LHCN-M2 (cell line): Measurements from ENCODE around the gene RESP18. TPM values are rescaled to one million over a fixed set of nuclear protein-coding genes. Genes with fewer than 3 reads are reported as not detected.
"Not testable (repeated sequence)": the region's sequence is repeated elsewhere in the genome, so short reads cannot be mapped to it uniquely, and the experiment has no call there.

Source experiments
- DNase-seq: peaks from one replicate; pipeline ENCODE4 v3.0.0-alpha.2; 2012; ENCODE audit warnings: low read depth
- total RNA-seq: library from RNA; depleted of rRNA; stranded (reverse); fragments of >200 nt; gene quantifications from 2 replicates; pipeline ENCODE4 v1.2.3, GENCODE V29; 2014

RESP18 gene
- total RNA-seq, 1 experiment from 2014 or later: not detected

DNA sequence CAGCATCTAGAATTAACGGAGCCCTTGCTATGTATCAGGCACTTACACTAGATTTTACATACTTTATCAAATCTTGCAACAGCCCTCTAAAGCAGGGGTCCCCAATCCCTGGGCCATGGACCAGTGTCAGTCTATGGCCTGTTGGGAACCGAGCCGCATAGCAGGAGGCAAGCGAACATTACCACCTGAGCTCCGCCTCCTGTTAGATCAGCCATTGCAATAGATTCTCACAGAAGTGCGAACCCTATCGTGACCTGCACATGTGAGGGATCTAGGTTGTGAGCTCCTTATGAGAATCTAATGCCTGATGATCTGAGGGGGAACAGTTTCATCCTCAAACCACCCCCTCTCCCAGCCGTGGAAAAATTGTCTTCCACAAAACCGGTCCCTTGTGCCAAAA is 39.9 kb downstream of the RESP18 start:
- no peak for DNase-seq

DNA sequence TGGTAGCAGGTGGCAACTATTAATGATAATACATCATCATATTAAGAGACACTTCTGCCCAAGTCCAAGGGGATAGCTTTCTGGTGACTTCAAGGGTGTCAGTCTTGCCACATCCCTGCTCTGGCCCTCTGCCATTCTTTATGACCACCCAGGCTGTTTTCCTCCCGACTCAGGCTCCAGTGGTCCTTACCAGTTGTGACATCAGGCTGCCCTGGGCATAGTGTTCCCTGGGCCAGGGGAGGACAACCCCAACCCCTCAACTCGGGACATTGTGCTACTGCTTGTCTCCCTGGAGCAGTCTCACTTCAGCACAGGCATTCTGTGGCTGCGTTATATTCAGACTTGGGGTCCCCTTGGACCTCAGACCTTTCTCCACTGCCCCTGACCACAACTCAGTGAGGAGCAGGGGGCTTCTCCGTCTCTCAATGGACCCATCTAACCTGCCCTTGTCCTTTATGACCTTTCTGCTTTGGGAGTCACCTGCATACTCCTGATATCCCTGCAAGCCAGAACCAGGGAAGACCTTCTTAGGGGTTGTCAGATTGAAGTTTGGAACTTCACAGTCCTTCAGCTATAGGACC is 40.5 kb downstream of the RESP18 start:
- DNase-seq: no peak

DNA sequence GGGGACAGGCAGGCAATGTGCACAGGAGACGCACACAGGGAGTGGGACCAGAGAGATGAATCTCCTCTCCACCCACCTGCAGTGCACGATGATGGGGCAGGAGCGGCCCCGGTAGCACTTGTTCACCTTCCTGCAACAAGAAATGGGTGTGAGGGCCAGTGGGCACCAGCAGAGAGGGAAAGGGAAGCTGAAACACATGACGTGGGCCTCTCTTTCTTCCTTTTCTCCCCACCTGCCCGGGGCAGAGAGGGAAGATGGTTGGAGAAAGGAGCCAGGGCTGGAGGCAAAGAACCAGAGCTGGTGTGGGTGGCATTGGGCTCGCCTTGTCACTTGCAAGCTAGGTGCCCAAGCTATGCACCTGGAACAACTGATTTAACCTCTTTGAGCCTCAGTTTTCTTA is 41.1 kb downstream of the RESP18 start:
- DNase-seq: no peak

DNA sequence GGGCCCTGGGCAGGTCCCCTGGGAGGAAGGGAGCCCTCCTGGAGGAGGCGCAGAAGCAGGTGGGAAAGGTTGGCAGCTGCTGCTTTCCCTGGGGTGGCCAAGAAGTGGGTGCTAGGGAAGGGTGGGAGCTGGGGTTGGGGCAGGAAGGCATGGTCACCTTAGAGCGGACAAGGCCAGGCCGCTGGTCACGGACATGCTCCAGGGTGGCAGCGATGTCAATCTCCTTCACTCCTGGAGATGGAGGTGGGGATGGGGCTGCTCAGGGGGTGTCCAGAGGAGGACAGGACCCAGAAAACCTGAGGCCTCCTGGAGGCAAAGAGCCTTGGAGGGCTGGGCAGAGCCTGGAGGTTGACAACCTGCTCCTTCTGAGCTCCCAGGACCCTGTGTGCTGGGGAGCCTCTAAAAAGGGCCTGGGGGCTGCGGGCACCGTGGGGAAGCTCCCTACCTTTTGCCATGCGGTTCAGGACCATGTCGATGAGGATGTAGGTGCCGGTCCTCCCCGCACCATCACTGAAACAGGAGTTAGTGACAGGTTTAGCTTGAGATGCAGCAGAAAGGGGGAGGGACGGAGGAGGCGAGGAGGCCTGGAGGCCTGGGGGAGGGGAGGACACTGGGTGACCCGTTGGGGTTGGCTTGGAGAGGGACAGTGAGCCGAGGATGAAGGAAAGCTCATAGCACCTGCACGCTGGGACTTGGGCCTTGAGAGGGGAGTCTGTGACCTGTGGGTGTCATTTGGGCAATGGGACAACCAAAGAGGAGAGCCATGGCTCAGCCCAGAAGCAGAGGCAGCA is 42.0 kb downstream of the RESP18 start:
- no peak for DNase-seq

DNA sequence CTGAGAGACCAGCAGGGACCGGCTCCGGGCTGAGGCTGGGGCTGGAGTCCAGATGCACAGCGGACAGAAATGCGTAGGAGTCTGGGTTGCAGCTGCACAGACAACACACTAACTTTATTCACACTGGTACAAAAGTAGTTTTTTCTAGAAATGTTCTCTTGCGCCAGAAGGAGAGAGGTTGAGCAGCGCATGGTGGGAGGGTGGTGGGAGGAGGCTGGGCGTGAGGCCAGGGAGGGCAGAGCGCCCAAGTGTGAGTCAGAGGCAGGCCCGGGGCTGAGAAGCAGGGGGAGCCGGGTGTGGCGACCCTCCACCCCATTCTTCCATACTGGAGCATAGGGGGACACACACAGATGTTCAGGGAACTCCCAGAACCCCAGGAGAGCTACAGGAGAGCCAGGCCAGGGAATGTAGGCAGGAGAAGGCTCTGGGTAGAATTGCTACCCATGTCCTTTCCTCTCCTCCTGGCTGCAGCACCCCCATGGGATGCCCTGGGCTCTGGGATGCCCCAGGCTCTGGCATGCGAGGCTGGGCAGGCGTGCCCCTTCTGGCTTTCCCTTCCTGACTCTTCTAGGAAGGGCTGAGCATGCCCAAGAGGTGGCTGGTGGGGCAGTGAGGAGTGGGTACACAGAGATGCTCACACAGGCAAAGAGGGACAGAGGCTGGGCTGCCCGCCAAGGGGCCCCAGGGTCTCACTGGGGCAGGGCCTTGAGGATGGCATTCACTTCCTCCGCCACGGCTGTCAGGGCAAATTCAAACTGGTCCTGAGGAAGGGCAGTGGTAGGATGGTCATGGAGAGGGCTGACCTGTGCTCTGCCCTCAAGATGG is 42.8 kb downstream of the RESP18 start:
- DNase-seq: peak; percentile 79

DNA sequence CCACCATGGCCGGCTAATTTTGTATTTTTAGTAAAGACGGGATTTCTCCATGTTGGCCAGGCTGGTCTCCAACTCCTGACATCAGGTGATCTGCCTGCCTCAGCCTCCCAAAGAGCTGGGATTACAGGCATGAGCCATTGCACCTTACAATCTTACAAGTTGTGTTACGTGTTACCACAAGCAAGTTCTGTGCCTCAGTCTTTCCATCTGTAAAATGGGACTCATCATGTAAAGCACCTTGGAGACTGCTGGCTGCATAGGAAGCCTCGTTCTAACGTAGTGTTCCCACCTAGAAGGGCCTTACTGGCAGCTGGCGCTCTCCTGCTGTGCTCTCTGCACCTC is 43.4 kb downstream of the RESP18 start:
- no peak for DNase-seq

DNA sequence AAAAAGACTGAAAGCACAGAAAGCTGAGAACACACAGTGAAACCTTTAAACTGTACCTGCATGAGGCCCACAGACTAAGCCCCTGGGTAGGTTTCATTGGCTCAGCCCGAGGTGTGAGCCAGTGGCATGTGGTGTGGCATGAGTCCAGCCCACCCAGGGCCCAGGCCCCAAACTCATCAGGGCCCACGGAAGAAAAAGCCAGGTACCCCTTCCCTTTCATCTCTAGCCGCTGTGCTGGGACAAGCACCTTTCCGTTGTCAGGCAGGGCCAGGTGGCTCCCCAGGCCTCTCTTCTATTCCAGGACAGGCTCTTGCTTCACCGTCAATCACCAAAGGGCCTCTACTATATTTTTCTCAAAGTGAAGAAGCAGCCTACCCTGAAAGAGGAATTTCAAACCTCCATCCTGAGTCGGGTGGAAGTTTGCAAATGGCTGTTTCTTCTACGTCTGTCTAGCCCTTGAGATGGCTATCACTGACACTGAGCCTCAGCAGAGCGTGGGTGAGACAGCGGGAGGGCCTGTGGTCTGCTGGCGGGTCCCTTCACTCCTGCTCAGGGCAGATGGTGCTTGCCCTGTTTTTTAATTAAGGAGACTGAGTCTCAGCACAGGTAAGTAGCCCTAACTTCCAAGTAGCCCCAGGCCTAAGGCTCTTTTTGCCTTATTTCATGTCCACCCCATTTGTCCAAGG is 44.8 kb downstream of the RESP18 start:
- no peak for DNase-seq

DNA sequence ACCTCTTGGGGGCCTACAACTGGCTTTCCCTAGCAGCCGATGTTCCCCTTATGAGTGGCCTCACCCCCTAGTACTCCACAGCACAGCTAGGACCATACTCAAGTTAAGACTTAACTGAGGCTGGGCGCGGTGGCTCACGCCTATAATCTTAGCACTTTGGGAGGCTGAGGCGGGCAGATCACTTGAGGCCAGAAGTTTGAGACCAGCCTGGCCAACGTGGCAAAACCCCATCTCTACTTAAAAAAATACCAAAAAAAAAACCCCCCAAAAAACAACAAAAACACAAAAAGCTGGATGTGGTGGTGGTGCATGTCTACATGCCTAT is 45.5 kb downstream of the RESP18 start:
- DNase-seq: not testable (repeated sequence)

DNA sequence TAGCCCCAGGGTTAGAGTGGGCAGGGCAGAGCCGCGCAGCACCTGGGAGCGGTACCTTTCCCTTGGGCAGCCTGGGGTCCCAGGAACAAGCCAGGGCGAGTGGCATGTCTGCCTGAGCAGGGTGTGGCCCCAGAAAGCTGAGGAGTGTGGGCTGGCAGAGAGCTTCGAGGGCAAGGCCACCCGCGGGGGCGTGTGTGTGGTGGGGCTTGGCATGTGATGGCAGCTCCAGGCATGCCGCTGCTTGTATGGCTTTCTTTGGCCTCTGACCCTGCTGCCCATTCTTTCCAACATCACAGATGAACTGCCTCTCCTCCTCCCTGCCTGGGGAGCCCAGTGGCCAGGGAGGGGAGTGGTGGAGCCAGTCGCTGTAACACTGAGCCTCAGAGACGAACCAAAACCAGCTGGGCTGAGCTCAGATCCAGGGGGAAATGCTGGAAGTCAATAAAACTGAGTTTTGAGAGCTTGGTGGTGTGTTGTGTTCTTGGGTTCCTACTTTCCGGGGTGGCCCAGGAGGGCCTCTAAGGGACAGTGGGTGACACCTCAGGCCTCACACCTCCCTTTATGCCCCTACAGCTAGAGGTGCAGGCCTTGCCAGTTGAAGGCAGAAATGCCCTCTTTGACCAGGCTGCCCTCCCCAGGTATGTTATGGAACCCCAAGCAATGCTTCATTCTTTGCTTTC is 46.0 kb downstream of the RESP18 start:
- peak; percentile 52 for DNase-seq

DNA sequence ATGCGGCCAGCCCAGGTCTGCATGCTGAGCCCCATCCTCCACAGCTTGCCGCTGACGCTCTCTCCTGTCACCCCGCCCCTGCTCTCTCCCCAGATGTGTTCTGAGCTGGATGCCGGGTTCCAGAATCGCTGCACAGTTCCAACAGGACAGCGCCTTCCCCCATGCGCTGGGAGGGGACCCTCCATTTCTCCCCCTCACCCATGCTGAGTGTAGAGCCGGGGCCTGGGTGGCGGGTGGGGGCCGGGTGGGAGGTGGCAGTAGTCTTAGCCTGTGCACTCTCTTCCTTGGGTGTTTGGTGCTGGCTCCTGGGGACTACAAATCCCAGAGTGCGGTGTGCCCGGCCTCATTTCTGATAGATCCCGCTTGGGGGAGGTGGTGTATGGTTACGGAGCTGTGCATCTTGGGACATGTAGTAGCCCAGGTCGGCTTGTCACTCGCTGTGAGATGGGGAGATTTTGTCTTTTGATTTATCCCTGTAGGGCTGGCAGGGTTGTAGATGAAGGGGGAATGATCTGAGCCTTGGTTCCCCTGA is 46.6 kb downstream of the RESP18 start:
- DNase-seq: no peak

DNA sequence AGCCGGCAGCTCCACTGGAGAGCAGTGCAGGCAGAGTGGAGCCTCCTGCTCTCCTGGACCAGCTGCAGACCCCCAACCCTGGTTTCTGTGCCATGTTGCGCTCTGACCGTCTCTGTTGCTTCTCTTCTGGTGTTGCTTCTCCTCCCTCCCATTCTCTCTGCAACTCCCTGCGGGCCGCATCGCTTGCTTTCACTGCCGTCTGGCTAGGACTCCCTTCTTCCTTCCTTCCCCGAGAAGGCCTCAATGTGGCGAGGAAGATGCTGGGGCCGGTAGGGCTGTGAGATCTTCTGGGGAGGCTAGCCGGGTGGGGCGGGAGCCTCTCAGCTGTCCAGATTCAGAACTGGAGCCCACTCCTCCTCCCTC is 47.2 kb downstream of the RESP18 start:
- no peak for DNase-seq

DNA sequence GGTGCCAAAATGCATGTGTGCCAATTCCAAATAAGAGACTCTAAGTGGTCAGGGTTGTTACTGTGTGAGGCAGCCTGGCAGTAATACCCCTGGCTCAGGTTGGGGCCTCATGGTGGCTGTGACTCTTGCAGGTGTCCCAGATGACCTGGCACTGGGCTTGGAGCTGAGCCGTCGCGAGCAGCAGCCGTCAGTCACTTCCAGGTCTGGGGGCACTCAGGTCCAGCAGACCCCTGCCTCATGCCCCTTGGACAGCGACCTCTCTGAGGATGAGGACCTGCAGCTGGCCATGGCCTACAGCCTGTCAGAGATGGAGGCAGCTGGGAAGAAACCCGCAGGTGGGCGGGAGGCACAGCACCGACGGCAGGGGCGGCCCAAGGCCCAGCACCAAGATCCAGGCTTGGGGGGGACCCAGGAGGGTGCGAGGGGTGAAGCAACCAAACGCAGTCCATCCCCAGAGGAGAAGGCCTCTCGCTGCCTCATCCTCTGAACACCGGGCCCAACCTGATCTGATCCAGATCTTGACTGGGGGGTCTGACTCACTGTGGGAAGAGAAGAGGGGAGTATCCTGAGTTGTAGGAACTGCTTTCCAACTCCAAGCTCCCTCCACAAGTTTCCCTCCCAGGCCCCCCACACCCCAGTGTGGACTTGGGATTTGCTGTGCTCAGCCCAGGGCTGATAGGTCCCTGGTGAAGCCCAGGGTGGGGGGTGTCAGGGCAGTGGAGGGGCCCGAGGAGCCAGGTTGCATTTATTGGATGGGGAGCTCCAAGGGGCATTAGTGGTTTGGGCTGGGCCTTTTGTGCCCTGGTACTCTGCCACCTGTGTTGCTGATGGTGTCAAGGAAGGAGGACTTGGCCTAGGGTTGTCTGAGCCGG is 47.8 kb downstream of the RESP18 start:
- DNase-seq: no peak

DNA sequence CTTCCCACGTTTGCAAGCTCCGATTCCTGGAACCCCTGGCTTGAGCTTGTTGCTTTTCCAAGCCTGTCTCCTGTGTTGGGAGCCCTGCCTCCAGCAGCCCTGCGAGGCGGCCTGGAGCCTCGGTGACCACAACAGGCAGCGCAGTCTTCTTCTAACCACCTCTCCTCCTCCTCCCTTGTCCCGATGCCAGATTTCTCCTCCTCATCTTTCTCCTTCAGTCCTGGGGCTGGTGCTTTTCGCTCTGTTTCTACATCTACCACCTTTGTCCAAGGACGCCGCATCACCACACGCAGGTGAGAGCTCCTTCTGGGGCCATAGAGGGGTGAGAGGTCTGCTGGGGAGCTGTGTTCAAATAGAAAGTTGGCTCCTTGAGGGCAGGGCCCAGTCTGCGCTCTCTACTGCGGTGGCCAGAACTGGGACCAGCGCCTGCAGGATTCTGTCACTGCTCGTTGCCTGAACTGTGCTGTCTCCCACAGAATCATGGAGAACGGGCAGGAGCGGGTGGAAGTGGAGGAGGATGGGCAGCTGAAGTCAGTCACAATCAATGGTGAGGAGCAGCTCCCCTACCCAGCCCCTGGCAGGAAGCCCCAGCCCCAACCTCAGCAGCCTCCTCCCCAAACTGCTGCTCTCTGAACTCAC is 49.5 kb downstream of the RESP18 start:
- DNase-seq: no peak

DNA sequence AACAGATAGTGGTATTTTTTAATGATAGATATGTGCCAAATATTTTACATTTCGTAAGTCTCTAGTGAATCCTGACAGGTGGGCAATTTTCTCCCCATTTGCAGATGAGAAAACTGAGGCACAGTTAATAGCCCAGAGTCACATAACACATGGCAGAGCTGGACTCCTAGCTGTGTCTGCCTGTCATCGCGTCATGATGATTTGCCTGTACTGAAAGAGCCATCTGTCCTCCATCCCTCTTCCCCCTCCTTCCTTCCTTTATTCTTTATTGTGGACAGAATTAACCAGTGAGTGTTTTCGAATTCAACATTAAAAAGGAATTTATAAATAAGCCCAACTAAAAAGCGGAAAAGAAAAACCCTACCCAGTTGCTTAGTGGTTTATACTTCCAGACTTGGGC is 50.2 kb downstream of the RESP18 start:
- no peak for DNase-seq

DNA sequence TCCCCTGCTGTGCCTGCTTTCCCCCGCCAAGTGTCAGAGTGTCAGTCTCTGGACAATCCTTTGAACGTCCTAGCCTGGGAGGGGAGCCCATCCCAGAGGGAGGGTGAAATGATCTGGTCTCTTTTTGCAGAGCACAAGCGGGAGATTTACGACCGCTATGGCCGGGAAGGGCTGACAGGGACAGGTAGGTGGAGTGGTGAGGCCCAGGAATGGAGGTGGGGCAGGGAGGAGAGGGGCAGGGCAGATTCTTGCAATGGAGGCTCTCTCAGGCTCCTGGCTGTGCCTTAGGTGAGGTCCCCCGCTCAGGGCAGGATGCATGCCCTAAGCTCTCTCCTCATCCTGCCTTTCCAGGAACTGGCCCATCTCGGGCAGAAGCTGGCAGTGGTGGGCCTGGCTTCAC is 51.0 kb downstream of the RESP18 start:
- no peak for DNase-seq

DNA sequence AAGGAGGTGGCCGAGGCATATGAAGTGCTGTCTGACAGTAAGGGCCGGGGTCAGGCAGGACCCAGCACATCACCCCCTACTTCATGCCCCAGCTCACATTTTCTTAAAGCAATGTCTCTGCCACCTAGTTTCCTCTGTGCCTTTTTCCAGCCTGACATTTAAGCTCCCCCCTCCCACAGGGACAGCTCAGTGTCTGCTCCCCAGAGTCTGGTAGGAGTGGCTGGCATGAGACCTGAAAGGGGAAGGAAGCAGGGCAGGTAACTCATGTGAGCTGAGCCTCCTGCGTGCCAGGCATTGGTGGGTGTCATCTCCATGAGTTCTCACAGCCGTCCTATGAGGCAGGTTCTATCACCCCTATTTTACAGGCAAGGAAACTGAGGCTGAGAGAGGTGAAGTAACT is 51.9 kb downstream of the RESP18 start:
- DNase-seq: no peak

DNA sequence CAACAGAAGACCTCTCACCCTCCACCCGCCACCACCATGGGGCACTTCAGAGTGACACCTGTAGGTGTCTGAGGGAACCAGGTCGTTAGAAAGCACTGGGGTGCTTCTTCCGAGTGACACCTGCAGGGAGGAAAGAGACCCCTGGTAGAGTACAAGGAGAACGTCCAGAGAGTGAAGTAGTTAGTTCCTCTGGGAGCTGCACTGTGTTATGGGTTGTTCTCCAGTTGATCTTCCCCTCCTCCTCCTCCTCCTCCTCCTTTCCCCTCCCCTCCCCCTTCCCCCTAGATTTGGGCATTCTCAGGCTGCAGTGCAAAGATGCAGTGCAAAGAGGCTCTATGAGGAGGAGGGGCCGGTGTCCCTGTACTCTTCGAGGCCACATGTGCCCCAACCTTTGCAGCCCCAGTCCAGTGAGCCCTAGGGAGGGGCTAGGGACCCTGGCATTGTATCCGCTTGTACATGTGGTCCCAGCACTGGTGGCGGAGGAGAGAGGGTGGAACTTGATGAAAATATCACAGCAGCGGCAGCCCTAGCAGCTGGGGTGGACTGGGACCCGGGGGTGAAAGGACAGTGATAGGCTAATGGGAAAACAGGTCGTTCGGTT is 52.5 kb downstream of the RESP18 start:
- DNase-seq: no peak

DNA sequence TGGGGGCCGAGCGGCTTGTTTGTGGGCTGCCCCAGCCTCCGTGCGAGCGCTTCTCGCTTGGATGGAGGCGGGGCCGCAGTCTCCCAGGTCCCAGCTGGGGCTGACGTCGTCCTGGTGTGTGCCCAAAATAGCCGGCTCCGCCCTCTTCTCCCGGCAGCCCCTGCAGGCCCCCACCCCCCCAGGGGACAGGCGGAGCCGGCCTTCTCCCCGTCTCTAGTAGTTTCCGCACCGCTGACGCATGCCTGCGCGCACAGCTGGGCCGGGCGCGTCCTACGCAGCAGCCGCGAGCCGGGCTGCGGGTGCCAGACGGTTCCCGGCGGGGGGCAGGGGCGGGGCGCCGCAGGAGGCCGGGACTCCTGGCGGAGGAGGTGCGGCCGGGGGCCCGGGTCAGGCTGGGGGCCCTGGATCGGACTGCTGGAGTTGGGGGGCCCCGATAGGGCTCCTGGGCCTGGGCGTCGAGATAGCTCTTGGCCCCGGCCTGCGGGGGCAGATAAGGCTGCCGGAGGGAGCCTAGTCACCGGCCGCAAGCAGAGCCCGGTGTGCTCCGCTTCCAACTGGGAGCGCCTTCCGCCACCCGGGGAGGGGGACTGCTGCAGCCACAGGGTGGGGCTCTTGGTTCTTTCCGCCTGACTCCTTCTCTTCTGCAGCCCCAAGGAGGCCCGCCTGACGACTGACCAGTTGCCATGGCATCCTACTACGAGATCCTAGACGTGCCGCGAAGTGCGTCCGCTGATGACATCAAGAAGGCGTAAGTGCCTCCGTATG is 53.2 kb downstream of the RESP18 start, which contains the start of gene DNAJB2:
Gene DNAJB2, plus strand, starts transcription at position 216 of the 765 bp plus-strand sequence. Its CDS starts 468 bp downstream, at position 684.
- peak; percentile 98 for DNase-seq
